Psoas muscle (tissue), 8 donors: ENCODE results near the gene MLEC. TPM values are rescaled to one million over a fixed set of nuclear protein-coding genes. Genes with fewer than 3 reads are reported as not detected.
"Not testable (repeated sequence)": the region's sequence is repeated elsewhere in the genome, so short reads cannot be mapped to it uniquely, and the experiment has no call there.

Source experiments
- ATAC-seq, 4 donors: fragments of 200-7000 bp; cut with Tn5 transposase; one replicate each; pipeline ENCODE4 v1.9.1; 2020; ENCODE audit warnings: moderate library complexity in 3 of 4, mild to moderate bottlenecking in 2 of 4
- DNase-seq, 2 donors: peaks; one replicate each; pipeline ENCODE4 v3.0.0-alpha.2; 2020
- H3K27ac ChIP-seq: fragments of 200-600 bp; one replicate; pipeline ENCODE4 v1.8.0; 2022
- H3K27me3 ChIP-seq, 3 donors: fragments of 200-600 bp in 1 of 3; one replicate each; pipeline versions ENCODE4 v1.6.1 to v1.8.0; 2013 to 2022; ENCODE audit warnings: low read length in 2 of 3, mild to moderate bottlenecking in 2 of 3, moderate library complexity in 1 of 3; ENCODE audit not compliant: insufficient read depth in 3 of 3
- H3K36me3 ChIP-seq, 2 donors: fragments of 200-600 bp in 1 of 2; one replicate each; pipeline versions ENCODE4 v1.6.1 to v1.8.0; 2013 to 2022; ENCODE audit warnings: low read depth in 1 of 2, mild to moderate bottlenecking in 1 of 2, moderate library complexity in 1 of 2; ENCODE audit not compliant: insufficient read depth in 1 of 2
- H3K4me1 ChIP-seq: fragments of 200-600 bp; one replicate; pipeline ENCODE4 v1.8.0; 2022
- H3K4me3 ChIP-seq: fragments of 200-600 bp; one replicate; pipeline ENCODE4 v1.8.0; 2022; ENCODE audit warnings: mild to moderate bottlenecking
- H3K9me3 ChIP-seq: fragments of 200-600 bp; one replicate; pipeline ENCODE4 v1.8.0; 2022
- WGBS, 3 donors: extraction: QIAGEN DNeasy Blood & Tissue Kit; methylation state at CpG; one replicate each; pipeline versions ENCODE4 v1.1.6 to v1.1.7; 2013; 5-methylcytosine and 5-hydroxymethylcytosine counted together
- intact Hi-C, 2 donors: fragments of 100-400 bp; cut with DNase I; formaldehyde crosslinking; loops; one replicate each; pipeline versions ENCODE4 v1.11.0 to v1.14.2; 2022
- polyA plus RNA-seq, 3 donors: library from polyadenylated mRNA; stranded (reverse); fragments of 200-250 nt; gene quantifications; one replicate each; pipeline ENCODE4 v1.2.3, GENCODE V29; 2013
- total RNA-seq, 4 donors: library from RNA; stranded (reverse); fragmentation: NEBNext Ultra II Directional in 2 of 4; extraction: Animal tissue kit (Norgen Biotek cat#: 25700) in 2 of 4; gene quantifications; one replicate each; pipeline versions ENCODE4 v1.2.1 to v1.2.4, GENCODE V29; 2021 to 2023
- TF ChIP-seq, protein P1 (sequence below): fragments of 200-600 bp; IDR thresholded peaks from one replicate; pipeline ENCODE4 v1.8.0; 2022; ENCODE audit warnings: antibody characterized with exemption
- donor health status: healthy with polysubstance abuse.
- donor health status: DM: no; HTN: no; CAD: no; lungs with moderate emphysema.
- donor health status: Bipolar disorder and iron deficiency.
- donor health status: healthy.
- donor health status: DM: yes; HTN: yes; CAD: no.
- donor health status: DM: no; HTN: no; CAD: no.
- donor health status: DM: no; HTN: no; CAD: no.
- donor health status: DM: yes; HTN: yes; CAD: no.

The MLEC gene
- total and polyA plus RNA-seq, 7 donors = 30.7 to 102 (median 60.1) TPM

DNA sequence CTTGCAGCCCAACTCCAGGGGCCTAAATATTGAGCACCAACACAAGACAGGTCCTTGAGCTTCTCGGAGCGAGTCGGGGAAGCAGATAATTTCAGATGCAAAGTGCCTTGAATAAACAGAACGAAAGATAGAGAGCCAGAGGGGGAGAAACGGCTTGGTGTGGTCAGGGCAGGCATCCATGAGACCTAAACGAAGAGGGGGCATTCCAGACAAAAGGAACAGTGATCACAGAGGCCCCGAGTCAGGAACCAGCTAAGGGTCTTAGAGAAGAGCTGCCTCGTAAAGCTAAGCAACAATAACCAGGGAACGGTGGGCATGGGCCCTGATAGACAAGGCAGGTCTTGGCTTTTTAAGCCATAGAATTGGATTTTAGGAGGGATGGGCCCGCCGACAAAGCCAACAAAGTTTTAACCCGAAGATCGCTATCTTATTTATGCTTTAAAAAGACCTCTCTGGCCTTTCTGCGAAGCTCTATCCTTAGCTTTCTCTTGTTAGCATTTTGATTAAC, 38.3 kb downstream of the MLEC start:
- TF ChIP-seq, protein P1, sequence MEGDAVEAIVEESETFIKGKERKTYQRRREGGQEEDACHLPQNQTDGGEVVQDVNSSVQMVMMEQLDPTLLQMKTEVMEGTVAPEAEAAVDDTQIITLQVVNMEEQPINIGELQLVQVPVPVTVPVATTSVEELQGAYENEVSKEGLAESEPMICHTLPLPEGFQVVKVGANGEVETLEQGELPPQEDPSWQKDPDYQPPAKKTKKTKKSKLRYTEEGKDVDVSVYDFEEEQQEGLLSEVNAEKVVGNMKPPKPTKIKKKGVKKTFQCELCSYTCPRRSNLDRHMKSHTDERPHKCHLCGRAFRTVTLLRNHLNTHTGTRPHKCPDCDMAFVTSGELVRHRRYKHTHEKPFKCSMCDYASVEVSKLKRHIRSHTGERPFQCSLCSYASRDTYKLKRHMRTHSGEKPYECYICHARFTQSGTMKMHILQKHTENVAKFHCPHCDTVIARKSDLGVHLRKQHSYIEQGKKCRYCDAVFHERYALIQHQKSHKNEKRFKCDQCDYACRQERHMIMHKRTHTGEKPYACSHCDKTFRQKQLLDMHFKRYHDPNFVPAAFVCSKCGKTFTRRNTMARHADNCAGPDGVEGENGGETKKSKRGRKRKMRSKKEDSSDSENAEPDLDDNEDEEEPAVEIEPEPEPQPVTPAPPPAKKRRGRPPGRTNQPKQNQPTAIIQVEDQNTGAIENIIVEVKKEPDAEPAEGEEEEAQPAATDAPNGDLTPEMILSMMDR = no peak
- H3K27me3 ChIP-seq = no peaks in the 10 kb centered on the region
- DNase-seq = peak in 1 of 2 donors; percentile 49
- ATAC-seq = no peak
- H3K4me1 ChIP-seq = peaks cover 31% of the 10 kb centered on the region
- H3K27ac ChIP-seq = peak overlapping the region; percentile 92
- WGBS, 3 donors = 23 to 31% (median 25%) methylated on average over 14 of the region's 14 CpGs
- H3K4me3 ChIP-seq = peak overlapping the region; percentile 91
- intact Hi-C loops = loop anchor here (5.0 kb wide), 1 partner anchor 247 kb away; no protein-coding TSS in a partner anchor
- no peaks in the 10 kb centered on the region for H3K9me3 ChIP-seq
- peaks cover 9 to 73% of the 10 kb centered on the region in 2 donors for H3K36me3 ChIP-seq

DNA sequence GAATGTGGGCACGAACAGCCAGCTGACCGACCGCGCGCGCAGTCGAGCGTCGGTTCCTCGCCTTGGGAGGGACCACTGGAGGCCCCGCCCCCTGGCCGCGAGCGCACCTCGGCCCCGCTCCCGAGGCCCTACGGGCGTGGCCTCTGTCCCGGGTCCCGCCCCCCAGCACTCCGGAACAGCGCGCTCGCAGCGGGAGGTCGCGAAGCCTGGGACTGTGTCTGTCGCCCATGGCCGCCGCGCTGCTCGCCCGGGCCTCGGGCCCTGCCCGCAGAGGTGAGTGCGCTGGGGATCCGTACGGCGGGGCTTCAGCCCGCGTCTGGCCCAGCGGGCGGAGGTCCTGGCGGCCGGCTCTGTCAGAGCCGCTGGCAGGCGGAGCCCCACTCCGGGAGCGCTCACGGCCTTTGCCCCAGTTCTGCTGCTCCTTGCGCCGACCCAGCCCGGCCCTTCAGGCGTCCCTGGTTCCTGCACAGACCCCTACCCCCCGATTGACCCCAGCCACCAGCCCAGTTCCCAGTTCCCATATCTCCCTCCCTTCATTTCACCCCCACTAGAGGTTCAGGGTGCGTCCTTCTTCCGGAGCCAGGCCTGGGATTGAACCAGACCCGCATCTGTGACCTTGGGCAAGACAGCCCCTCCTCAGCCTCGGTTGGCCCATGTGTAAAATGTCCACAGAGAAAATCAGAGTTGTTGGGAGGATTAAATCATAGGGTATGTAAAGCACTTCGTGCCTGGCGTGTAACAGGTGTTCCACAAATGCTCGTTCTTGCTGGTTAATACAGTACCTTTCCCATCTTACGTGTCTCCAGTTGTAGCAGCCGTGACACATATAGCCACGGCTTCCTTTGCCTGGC, 38.9 kb downstream of the MLEC start, which contains the start of gene ACADS:
TSS of gene ACADS (plus strand) at position 168 of the 851 bp plus-strand sequence. CDS start at position 228, 60 bp downstream.
- intact Hi-C loops = loop anchor here (5.0 kb wide), 1 partner anchor 246 kb away; no protein-coding TSS in a partner anchor
- 2 to 6% (median 3%) methylated on average over 46 to 66 of the region's 66 CpGs for WGBS, 3 donors
- H3K4me1 ChIP-seq = peaks cover 24% of the 10 kb centered on the region
- DNase-seq (peak; percentile 92 to 96), ATAC-seq (peak; percentile 96 to 99 (median 98))
- peak within 1 kb of the TSS; percentile 91 for H3K4me3 ChIP-seq
- TF ChIP-seq, protein P1 = no peak
- H3K27ac ChIP-seq = peak within 1 kb of the TSS; percentile 92
- H3K36me3 ChIP-seq = peaks cover 7 to 73% of the 10 kb centered on the region in 2 donors
- no peaks in the 10 kb centered on the region for H3K9me3 ChIP-seq
- no peaks in the 10 kb centered on the region for H3K27me3 ChIP-seq

DNA sequence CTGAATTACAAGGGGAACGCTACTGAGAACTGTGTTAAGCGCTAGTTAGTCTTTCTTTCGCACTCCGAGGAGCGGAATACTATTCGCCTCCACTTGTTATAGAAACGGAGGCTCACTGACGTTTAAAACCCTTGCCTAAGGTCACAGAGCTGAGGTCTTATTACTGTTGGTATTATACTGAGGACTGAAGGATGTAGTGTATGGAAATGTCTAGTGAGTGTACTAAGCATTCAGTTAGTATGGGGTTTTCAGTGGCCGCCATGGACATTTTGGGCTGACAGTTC, 39.5 kb downstream of the MLEC start:
- intact Hi-C loops = loop anchor here (5.0 kb wide), 1 partner anchor 246 kb away; no protein-coding TSS in a partner anchor
- Histone ChIP-seq H3K27me3 (no peaks in the 10 kb centered on the region), H3K9me3 (no peaks in the 10 kb centered on the region), H3K36me3 (peaks cover 7 to 72% of the 10 kb centered on the region in 2 donors), H3K27ac (peak overlapping the region; percentile 92), H3K4me3 (peak overlapping the region; percentile 91), H3K4me1 (peaks cover 18% of the 10 kb centered on the region)
- TF ChIP-seq, protein P1 = no peak
- 47 to 61% (median 58%) methylated on average over 9 of the region's 9 CpGs for WGBS, 3 donors
- no peak for ATAC-seq
- DNase-seq = no peak

DNA sequence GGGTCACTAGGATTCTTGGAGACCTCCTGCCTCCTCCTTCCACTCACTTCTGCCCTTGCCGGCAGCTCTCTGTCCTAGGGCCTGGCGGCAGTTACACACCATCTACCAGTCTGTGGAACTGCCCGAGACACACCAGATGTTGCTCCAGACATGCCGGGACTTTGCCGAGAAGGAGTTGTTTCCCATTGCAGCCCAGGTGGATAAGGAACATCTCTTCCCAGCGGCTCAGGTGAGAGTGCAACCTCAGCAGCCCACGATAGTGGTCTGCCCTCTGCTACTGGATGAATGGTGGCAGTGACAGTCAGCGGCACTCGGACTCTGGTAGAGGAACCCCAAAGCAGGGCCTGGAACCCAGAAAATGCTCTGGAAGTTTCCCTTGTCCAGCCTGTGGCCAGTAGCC, 40.0 kb downstream of the MLEC start:
- intact Hi-C loops = loop anchor here (5.0 kb wide), 1 partner anchor 245 kb away; no protein-coding TSS in a partner anchor
- DNase-seq = peak in 1 of 2 donors; percentile 31
- H3K4me3 ChIP-seq = peak overlapping the region; percentile 91

DNA sequence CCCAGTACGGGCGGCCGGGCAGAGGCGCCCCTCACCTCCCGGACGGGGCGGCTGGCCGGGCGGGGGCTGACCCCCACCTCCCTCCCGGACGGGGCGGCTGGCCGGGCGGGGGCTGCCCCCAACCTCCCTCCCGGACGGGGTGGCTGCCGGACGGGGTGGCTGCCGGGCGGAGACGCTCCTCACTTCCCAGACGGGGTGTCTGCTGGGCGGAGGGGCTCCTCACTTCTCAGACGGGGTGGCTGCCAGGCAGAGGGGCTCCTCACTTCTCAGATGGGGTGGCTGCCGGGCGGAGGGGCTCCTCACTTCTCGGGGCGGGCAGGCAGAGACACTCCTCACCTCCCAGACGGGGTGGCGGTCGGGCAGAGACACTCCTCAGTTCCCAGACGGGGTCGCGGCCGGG, 45.2 kb downstream of the MLEC start:
- intact Hi-C loops, H3K9me3 ChIP-seq, H3K4me1 ChIP-seq, ATAC-seq, DNase-seq, H3K27ac ChIP-seq, H3K4me3 ChIP-seq, H3K27me3 ChIP-seq: not testable (repeated sequence)
- H3K36me3 ChIP-seq = peaks cover 3 to 57% of the 10 kb centered on the region in 2 donors
- WGBS, 3 donors = 95 to 96% (median 95%) methylated on average over 27 to 35 of the region's 35 CpGs

More for the DNA sequence above, 40.0 kb downstream of the MLEC start:
- no peak for ATAC-seq
- peaks cover 18% of the 10 kb centered on the region for H3K4me1 ChIP-seq
- TF ChIP-seq, protein P1 = no peak
- H3K9me3 ChIP-seq = no peaks in the 10 kb centered on the region
- WGBS, 3 donors = 85 to 90% (median 86%) methylated on average over 9 of the region's 9 CpGs
- H3K36me3 ChIP-seq = peaks cover 3 to 67% of the 10 kb centered on the region in 2 donors
- H3K27me3 ChIP-seq = no peaks in the 10 kb centered on the region
- H3K27ac ChIP-seq = peak overlapping the region; percentile 92
